GM12878 (cell line): Measurements from ENCODE around the gene PSMD12. TPM values are rescaled to one million over a fixed set of nuclear protein-coding genes. Genes with fewer than 3 reads are reported as not detected.

Experiments used
- ATAC-seq: fragments of 200-7000 bp; cut with Tn5 transposase; 3 replicates; pipeline ENCODE4 v1.9.1; 2020; ENCODE audit warnings: mild to moderate bottlenecking, moderate library complexity
- BruUV-seq: library from RNA; stranded (reverse); fragments of 400-500 nt; replicated peaks from 2 replicates; lab custom pipeline; 2021; lab: Mats Ljungman, UMichigan
- CTCF ChIA-PET: fragments of 300-600 bp; sonication (Branson Sonifier 250); formaldehyde crosslinking; extraction: SDS; loops from one replicate; lab custom pipeline; 2021; ENCODE audit warnings: inconsistent platforms; lab: Yijun Ruan, JAX
- POLR2A ChIA-PET: fragments of 350-600 bp; formaldehyde crosslinking; extraction: SDS; loops from one replicate; lab custom pipeline; 2021; ENCODE audit warnings: inconsistent platforms; lab: Charles Lee
- RAD21 ChIA-PET: fragments of 300-600 bp; sonication (Branson Sonifier 250); formaldehyde crosslinking; loops from one replicate; lab custom pipeline; 2023; ENCODE audit warnings: antibody characterized with exemption; ENCODE audit not compliant: unreplicated experiment; lab: Charles Lee
- SMC1A ChIA-PET: fragments of 300-600 bp; sonication (Branson Sonifier 250); formaldehyde crosslinking; loops from one replicate; lab custom pipeline; 2023; ENCODE audit not compliant: unreplicated experiment, uncharacterized antibody; lab: Charles Lee
- DNase-seq: peaks from one replicate; pipeline ENCODE4 v3.0.0-alpha.2; 2011; ENCODE audit warnings: low read depth, low spot score
- FAIRE-seq: peaks from 3 replicates; lab custom pipeline; 2011; peaks lifted over from hg19 to GRCh38; lab: Jason Lieb, UNC
- H2AFZ ChIP-seq: 2 replicates; pipeline ENCODE4 v1.6.0; 2011; ENCODE audit warnings: low read depth, low read length, control low read depth; ENCODE audit not compliant: control insufficient read depth
- H3K27ac ChIP-seq: 2 replicates; pipeline ENCODE4 v1.5.1; 2011; ENCODE audit warnings: control low read depth; ENCODE audit not compliant: control insufficient read depth, insufficient read depth
- H3K27me3 ChIP-seq, 2 experiments: replicated peaks in 1 of 2; 2 replicates each; pipeline versions ENCODE4 v1.6.0 to v1.6.1; 2011; ENCODE audit warnings: low read length in 1 of 2; ENCODE audit not compliant: control insufficient read depth in 2 of 2, insufficient read depth in 2 of 2
- H3K36me3 ChIP-seq, 2 experiments: 2 replicates each; pipeline ENCODE4 v1.5.1; 2011; ENCODE audit warnings: low read length in 1 of 2; ENCODE audit not compliant: control insufficient read depth in 2 of 2, insufficient read depth in 2 of 2
- H3K4me1 ChIP-seq: 2 replicates; pipeline ENCODE4 v1.6.1; 2011; ENCODE audit warnings: mild to moderate bottlenecking, low read length, moderate library complexity, mixed read lengths; ENCODE audit not compliant: control insufficient read depth, insufficient read depth
- H3K4me2 ChIP-seq: 2 replicates; pipeline ENCODE4 v1.6.0; 2011; ENCODE audit warnings: control low read depth; ENCODE audit not compliant: control insufficient read depth, insufficient read depth
- H3K4me3 ChIP-seq: fragments of 200-600 bp; sonication (generic); 2 replicates; pipeline ENCODE4 v1.5.1; 2016
- H3K79me2 ChIP-seq: 2 replicates; pipeline ENCODE4 v1.6.0; 2011; ENCODE audit warnings: low read length; ENCODE audit not compliant: control insufficient read depth, insufficient read depth
- H3K9ac ChIP-seq: 2 replicates; pipeline ENCODE4 v1.8.0; 2011; ENCODE audit warnings: low read length, control low read depth, mixed read lengths; ENCODE audit not compliant: control insufficient read depth, insufficient read depth
- H3K9me3 ChIP-seq: replicated peaks from 3 replicates; pipeline ENCODE4 v1.5.1; 2011; ENCODE audit warnings: mild to moderate bottlenecking, low read length; ENCODE audit not compliant: control insufficient read depth, insufficient read depth
- H4K20me1 ChIP-seq: 2 replicates; pipeline ENCODE4 v1.6.0; 2011; ENCODE audit not compliant: control insufficient read depth, insufficient read depth
- CHD4 ChIP-seq: fragments of 200-600 bp; sonication (generic); IDR thresholded peaks from 2 replicates; pipeline ENCODE4 v1.6.1; 2016; ENCODE audit warnings: mild to moderate bottlenecking
- GATAD2B ChIP-seq: fragments of 450-650 bp; conservative IDR thresholded peaks from 2 replicates; pipeline ENCODE4 v1.6.1; 2017; ENCODE audit warnings: low read depth, mild to moderate bottlenecking, moderate library complexity
- MTA3 ChIP-seq: IDR thresholded peaks from 2 replicates; pipeline ENCODE4 v1.6.1; 2012; ENCODE audit warnings: low read length, inconsistent platforms, borderline replicate concordance
- RFX5 ChIP-seq: IDR thresholded peaks from 2 replicates; pipeline ENCODE4 v1.6.1; 2011; ENCODE audit warnings: low read depth, low read length, improper control_type of control experiment
- SUPT20H ChIP-seq: IDR thresholded peaks from 2 replicates; pipeline ENCODE4 v1.6.1; 2011; ENCODE audit warnings: low read depth, mild to moderate bottlenecking, low read length, moderate library complexity, borderline replicate concordance; ENCODE audit not compliant: control insufficient read depth
- ZNF207 ChIP-seq: fragments of 450-650 bp; IDR thresholded peaks from 2 replicates; pipeline ENCODE4 v1.6.1; 2014; ENCODE audit warnings: antibody characterized with exemption, mild to moderate bottlenecking, borderline replicate concordance
- ZNF217 ChIP-seq: fragments of 450-650 bp; IDR thresholded peaks from 2 replicates; pipeline ENCODE4 v1.6.1; 2017; ENCODE audit warnings: antibody characterized with exemption, mild to moderate bottlenecking
- WGBS: methylation state at CpG from one replicate; pipeline ENCODE4 v1.1.6; 2016; ENCODE audit warnings: low lambda C conversion rate; ENCODE audit not compliant: insufficient replicate concordance, insufficient coverage; ENCODE audit errors: missing lambda C conversion rate; 5-methylcytosine and 5-hydroxymethylcytosine counted together
- in situ Hi-C: fragments of 300-500 bp; cut with MboI; formaldehyde crosslinking; loops from 9 replicates; pipeline ENCODE4 v1.14.3; 2018; ENCODE audit warnings: mixed read lengths
- intact Hi-C: fragments of 100-400 bp; cut with micrococcal nuclease; formaldehyde crosslinking; loops from one replicate; pipeline ENCODE4 v1.14.2; 2022; ENCODE audit not compliant: unreplicated experiment
- polyA plus RNA-seq, 11 experiments: library from polyadenylated mRNA; depleted of rRNA in 4 of 11; unstranded in 6 of 11; stranded (reverse) in 5 of 11; fragments of >200 nt; fragmentation: Nextera tagmentation in 4 of 11; fragmentation: Illumina TruSeq in 1 of 11; extraction: Ambion mirVana in 4 of 11; extraction: Trizol in 1 of 11; gene quantifications; 1 replicate in 1 of 11; 2 replicates in 10 of 11; pipeline versions ENCODE4 v1.2.1 to v1.2.3, GENCODE V29; 2011 to 2016; ENCODE audit warnings: inconsistent platforms in 2 of 11, missing spikeins in 2 of 11, low read depth in 1 of 11
- total RNA-seq, 4 experiments: library from RNA; depleted of rRNA in 3 of 4; stranded (reverse); fragments of >200 nt in 3 of 4; fragmentation: Illumina TruSeq in 1 of 4; extraction: Trizol in 1 of 4; gene quantifications; 2 replicates each; pipeline versions ENCODE4 v1.2.1 to v1.2.3, GENCODE V29; 2013 to 2021
- TF ChIP-seq, protein P1 (sequence below): fragments of 450-650 bp; IDR thresholded peaks from 2 replicates; pipeline ENCODE4 v1.6.1; 2017; ENCODE audit warnings: borderline replicate concordance

The PSMD12 gene
- total and polyA plus RNA-seq, 10 of the 15 experiments (the other 5 are each of a cell fraction or from before 2014, with no cell fraction given): 19.8 to 149 (median 47.5) TPM

DNA sequence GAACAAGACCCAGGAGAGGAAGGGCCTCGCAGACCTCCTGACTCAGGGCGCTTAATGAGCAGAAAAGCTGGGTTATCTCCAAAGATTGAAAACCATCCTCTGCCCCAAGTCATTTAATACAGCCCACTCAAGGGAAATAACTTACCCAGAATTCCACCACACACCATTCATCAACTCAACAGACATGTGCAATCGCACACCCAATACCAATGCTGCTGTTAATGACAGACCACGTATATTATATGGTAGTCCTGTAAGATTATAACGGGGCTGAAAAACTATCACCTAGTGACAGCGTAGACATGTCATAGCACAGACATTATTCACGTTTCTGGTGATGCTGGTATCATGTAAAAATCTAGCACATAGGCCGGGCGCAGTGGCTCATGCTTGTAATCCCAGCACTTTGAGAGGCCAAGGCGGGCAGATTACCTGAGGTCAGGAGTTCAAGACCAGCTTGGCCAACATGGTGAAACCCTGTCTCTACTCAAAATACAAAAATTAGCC, 68.9 kb downstream of the PSMD12 start (continued):
- no peak for TF ChIP-seq RFX5
- no peak for TF ChIP-seq ZNF207
- TF ChIP-seq SUPT20H: no peak
- TF ChIP-seq, protein P1, sequence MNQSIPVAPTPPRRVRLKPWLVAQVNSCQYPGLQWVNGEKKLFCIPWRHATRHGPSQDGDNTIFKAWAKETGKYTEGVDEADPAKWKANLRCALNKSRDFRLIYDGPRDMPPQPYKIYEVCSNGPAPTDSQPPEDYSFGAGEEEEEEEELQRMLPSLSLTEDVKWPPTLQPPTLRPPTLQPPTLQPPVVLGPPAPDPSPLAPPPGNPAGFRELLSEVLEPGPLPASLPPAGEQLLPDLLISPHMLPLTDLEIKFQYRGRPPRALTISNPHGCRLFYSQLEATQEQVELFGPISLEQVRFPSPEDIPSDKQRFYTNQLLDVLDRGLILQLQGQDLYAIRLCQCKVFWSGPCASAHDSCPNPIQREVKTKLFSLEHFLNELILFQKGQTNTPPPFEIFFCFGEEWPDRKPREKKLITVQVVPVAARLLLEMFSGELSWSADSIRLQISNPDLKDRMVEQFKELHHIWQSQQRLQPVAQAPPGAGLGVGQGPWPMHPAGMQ: no peak
- TF ChIP-seq, all 136 proteins: peak for 0

DNA sequence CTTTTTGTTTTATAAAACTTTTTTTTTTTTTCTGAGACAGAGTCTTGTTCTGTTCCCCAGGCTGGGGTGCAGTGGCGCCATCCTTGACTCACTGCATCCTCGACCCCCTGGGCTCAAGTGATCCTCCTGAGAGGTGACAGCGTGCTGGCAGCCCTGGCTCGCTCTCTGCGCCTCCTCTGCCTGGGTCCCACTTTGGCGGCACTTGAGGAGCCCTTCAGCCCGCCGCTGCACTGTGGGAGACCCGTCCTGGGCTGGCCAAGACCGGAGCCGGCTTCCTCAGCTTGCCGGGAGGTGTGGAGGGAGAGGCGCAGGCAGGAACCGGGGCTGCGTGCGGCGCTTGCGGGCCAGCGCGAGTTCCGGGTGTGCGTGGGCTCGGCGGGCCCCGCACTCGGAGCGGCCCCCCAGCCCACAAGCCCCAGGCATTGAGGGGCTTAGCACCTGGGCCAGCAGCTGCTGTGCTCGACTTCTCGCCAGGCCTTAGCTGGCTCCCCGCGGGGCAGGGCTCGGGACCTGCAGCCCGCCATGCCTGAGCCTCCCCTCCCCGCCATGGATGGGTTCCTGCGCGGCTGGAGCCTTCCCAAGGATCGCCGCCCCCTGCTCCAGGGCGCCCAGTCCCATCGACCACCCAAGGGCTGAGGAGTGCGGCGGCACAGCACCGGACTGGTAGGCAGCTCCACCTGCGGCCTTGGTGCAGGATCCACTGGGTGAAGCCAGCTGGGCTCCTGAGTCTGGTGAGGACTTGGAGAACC, 71.8 kb downstream of the PSMD12 start:
- Histone ChIP-seq H2AFZ (no peak overlapping the region), H3K4me3 (no peak overlapping the region), H3K9me3 (no peaks in the 10 kb centered on the region), H3K79me2 (no peaks in the 10 kb centered on the region), H3K4me2 (no peak overlapping the region), H3K27ac (no peak overlapping the region), H3K4me1 (no peaks in the 10 kb centered on the region), H3K27me3 (no peaks in the 10 kb centered on the region), H3K36me3 (no peaks in the 10 kb centered on the region), H4K20me1 (no peaks in the 10 kb centered on the region), H3K9ac (no peak overlapping the region)
- BruUV-seq: no TSS peak
- ChIA-PET POLR2A (interaction anchor here (0.6 kb wide), 1 partner anchor 225 kb away, joined by 5 read pairs; no protein-coding TSS in a partner anchor), CTCF (interaction anchor here (0.6 to 2.5 kb wide), 9 partner anchors 15 to 422 kb away, joined by 3 to 10 read pairs (median 3); no protein-coding TSS in a partner anchor), SMC1A (interaction anchor here (0.7 to 2.2 kb wide), 4 partner anchors 164 to 567 kb away, joined by 3 to 6 read pairs (median 3); no protein-coding TSS in a partner anchor), RAD21 (interaction anchor here (0.7 to 1.4 kb wide), 3 partner anchors 124 to 866 kb away, joined by 3 to 5 read pairs (median 3); no protein-coding TSS in a partner anchor)
- in situ Hi-C loops: loop anchor here (10.0 kb wide), 1 partner anchor 570 kb away; no protein-coding TSS in a partner anchor
- no peak for FAIRE-seq
- DNase-seq: no peak
- ATAC-seq: no peak
- TF ChIP-seq CHD4 (no peak), GATAD2B (no peak), ZNF217 (no peak), MTA3 (no peak)
- intact Hi-C loops: loop anchor here (5.0 kb wide), 1 partner anchor 577 kb away; no protein-coding TSS in a partner anchor
- 86% methylated on average over 43 of the region's 44 CpGs for WGBS
